HG03342 (cell line): ENCODE results near the gene KCTD5.

Experiments
- ATAC-seq: cut with Tn5 transposase; IDR thresholded peaks from one replicate; pipeline ENCODE4 v1.9.1; 2021; ENCODE audit warnings: mild to moderate bottlenecking, moderate library complexity; ENCODE audit not compliant: unreplicated experiment

Gene KCTD5

DNA sequence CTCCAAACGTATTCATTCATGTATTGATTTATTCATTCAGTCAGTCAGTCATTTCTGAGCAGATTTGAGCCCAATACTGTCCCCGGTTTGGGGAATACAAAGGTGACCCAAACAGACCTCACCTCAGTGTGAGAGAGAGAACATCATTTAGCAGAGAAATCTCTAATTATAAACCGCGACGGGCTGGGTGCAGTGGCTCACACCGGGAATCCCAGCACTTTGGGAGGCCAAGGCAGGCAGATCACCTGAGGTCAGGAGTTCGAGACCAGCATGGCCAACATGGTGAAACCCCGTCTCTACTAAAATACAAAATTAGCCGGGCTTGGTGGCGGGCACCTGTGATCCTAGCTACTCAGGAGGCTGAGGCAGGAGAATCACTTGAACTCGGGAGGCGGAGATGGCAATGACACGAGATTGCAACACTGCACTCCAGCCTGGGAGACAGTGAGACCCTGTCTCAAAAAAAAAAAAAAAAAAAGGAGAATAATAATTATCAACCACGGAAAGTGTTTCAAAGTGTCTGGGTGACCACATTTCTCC is 39.4 kb downstream of the KCTD5 start:
- ATAC-seq = peak; percentile 2

DNA sequence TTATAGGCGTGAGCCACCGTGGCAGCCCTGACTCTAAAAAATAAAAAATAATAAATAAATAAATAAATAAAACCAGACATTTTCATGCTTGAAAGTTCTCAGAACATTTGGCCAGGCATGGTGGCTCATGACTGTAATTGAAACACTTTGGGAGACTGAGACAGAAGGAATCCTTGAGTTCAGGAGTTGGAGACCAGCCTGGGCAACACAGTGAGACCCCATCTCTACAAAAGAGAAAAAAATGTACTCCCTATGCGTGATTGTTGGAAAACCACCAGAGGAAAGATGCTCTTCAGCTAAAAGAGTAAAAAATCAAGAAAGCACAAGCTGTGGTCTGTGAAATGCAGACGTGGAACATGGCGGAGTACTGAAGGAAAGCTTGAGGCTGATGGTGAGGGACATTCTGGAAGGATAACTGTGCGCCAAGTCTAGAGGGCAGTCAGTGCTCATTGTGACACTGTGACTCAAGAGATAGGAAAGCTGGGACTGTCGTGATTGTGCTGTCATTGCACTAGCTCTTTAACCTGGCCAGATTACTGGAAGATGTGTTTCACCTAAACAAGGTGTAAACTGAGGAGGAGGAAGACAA is 41.9 kb downstream of the KCTD5 start:
- no peak for ATAC-seq

DNA sequence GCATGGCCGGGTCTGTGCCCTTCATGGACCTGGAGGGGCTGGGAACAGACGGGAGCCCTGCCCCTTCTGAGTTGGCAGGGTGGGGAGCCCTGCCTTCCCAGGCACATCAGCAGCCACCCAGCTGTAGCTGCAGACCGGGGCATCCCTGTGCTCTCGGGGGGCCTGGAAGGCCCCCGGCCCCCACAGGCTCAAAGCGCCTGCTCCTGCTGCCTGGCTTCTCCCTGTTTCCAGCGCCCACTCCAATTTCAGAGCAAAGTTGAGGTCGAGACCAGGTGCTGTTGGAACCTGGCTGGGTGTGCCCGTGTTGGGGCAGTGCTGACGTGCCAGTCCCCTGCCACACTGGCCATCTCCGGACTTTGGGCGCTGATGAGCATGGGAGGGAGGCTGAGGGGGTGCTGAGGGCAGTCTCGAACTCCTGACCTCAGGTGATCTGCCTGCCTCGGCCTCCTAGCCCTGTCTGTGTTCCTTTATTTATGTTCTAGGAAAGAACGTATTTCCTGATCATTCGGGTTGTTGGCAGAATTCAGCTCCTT is 42.6 kb downstream of the KCTD5 start:
- ATAC-seq = no peak

DNA sequence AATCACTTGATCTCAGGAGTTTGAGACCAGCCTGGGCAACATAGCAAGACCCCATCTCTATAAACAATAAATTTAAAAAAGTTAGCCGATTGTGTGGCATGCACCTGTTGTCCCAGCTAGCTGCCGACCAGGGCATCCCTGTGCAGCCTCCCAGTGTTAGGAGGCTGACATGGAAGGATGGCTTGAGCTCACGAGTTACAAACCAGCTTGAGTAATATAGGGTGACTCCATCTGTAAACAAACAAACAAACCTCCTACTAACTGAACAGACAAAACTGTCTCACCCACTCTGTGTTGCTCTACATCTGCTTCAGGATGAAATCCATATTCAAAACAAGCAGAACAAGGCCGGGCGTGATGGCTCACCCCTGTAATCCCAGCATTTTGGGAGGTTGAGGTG is 44.6 kb downstream of the KCTD5 start:
- ATAC-seq = no peak

DNA sequence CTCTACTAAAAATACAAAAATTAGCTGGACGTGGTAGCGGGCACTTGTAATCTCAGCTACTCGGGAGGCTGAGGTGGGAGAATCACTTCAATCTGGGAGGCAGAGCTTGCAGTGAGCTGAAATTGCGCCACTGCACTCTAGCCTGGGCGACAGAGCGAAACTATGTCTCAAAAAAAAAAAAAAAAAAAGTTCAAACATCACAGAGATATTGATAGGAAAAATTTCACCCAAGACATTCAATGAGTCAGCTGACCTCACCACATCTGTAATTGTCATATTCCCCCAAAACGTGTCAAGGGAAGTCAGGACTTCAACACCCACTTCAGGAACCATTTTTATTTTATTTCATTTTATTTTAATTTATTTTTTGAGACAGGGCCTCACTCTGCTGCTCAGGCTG is 45.7 kb downstream of the KCTD5 start:
- no peak for ATAC-seq

DNA sequence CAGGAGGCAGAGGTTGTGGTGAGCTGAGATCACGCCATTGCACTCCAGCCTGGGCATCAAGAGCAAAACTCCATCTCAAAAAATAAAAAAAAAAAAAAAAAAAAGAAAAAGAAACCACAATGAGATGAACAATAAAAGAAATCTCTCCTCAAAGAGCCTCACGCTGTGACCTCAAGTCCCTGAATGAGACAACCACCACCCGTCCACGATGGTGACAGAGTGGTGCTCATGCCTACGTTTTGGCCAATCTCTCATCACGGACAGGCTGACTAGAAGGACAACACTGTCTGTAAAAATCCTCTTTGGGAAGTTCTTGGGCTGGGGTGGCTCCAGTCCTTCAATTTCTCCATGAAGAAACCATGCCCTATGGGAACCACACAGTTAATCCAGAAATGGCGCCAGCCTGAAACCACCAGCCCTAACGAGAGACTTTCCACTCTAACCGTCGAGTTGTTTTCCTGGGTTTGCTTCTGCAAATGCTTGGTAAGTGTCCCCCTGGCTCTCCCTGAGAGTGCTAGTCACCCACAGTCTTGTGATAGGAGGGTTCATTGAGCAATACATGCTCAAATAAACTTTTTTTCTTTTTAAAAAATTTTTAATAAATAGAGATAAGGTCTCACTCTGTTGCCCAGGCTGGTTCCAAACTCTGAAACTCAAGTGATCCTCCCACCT is 52.7 kb downstream of the KCTD5 start:
- no peak for ATAC-seq

DNA sequence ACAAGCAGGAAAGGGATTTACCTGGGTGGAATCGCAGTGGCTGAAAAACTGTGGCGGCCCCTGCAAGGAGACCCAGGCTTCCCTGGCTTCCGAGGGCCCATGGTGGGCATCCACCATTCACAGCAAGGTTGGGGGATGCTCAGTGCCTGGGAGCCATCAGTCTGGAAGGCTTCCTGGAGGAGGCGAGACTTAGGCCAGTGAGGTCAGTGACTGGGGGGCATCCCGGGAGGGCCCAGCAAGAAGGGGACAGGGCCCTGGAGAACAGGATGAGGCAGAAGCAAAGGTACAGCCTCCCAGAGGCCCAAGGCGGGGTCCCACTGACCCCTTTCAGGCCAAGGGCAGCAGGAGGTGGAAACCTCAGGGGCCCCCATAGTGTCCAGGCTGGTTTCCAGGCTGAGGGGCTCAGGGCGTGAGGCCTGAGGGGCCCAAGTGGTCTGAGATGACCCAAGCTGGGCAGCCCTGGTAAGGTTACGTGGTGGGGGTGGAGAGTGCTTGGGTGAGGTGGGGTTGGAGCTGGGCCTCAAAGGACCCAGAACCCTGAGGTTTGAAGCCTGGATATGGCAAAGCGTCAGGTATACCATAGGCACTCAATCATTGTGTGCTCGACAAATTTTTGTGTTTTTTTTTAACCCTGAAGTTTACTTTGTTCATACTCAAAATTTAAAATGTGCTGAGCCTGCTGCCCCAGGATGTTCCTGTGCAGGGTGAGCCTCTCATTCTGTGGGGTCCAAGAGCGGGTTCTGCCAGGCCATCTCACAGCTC is 54.3 kb downstream of the KCTD5 start:
- ATAC-seq = no peak

DNA sequence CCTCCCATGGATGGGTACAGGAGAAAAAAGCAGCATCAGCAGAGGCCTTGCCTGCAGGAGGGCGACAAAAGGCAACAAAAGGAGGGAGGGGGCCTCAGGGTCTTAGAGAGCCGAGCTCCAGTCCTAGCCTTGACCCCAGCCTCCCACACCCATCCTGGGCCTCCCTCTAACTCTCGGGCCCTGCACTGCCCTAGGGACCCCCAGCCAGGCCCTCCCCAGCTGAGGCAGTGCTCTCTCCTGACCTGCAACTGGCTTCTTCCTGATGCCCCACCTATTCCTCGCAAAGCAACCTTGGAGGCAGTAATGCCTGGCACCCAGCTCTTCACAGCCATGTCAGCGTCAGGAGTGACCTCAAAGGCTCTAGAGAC is 54.9 kb downstream of the KCTD5 start:
- ATAC-seq = no peak

DNA sequence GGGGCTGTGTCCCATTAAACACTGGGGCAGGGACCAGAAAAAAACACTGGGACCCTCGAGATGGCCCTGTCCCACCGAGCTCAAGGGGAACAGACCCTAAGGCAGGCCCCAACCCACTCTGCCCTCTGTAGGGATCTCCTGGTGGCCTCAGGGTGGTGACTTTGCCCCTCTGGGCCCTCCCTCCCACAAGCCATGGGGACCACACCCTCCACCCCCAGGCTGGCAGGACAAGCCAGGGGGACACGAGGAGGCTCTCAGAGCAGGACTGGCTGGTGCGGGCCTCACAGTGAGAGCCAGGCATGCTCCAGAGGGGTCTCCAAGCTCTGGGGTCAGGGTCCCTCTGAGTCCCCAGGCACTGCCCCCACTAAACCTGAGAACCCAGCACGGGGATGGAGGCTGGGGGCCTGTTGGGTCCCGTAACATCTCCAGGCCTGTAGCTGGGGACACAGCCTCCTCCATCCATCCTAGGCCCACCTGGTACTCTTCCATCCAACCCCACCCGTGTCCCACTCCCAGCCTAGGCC is 55.6 kb downstream of the KCTD5 start:
- ATAC-seq = no peak

DNA sequence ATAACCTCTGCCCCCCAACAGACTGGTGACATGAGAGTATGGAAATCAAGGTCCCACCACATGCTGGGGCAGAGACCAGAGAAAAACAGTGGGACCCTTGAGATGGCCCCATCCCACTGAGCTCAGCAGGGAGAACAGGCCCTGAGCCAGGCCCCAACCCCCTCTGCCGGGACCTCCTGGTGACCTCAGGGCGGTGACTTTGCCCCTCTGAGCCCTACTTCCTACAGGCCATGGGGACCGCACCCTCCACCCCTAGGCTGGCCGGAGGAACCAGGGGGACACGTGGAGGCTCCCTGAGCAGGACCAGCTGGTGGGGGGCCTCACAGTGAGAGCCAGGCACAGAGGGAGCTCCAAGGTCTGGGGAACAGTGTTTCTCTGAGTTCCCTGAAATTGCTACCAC is 56.3 kb downstream of the KCTD5 start:
- ATAC-seq = no peak

DNA sequence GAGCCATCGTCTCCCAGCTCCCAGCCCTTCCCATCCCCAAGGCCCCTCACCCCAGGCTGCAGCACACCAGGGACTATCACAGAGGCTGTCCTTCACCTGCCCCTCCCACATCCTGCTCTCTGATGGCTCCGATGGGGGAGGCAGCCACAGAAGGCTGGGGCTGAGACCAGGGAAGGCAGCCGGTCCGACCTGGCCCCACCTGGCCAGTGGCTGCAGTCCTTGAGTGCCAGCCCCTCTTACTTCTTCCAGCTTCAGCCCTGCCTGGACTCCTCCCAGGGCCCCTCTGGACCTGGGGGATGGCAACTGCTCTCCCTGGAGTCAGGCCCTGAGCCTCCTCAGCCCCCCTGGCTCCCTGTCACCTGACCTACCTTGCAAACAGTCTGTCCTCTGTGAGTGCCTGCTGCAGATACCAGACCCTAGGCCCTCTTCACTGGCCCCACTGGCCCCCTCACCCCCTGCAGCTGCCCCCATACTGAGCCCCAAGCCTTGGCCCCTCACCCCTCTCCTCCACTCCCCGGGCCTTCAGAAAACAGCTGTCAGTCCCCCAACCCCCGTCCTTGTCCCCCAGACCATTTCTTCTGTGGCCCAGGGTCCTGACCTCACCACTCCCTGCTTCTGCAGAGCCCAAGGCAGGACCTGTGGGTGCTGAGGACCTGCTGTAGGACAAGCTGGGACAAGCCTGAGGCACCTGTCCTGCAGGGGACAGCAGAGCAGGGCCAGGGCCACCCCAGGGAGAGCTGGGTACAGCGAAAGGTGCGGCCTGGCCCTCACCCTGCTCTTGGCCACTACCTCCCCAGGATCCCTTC is 57.5 kb downstream of the KCTD5 start:
- no peak for ATAC-seq

DNA sequence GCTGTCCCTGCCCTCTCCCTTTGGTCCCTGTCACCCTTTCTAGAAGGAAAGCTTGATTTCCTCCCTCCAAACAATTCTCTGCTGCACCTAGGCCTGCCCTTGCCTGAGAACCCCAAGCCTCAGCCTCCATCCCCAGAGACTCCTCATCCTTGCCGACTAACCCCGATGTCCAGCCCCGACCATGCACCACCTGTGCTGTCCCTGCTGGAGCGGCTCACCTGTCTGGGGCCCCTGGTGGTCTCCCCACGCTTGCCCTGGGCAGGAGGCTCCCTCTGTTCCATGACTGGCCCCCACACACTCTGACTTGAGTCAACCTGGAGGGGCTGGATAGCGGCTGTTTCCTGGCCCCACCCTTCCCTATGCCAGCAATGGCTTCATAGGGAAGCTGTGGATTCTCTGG is 58.2 kb downstream of the KCTD5 start:
- no peak for ATAC-seq

DNA sequence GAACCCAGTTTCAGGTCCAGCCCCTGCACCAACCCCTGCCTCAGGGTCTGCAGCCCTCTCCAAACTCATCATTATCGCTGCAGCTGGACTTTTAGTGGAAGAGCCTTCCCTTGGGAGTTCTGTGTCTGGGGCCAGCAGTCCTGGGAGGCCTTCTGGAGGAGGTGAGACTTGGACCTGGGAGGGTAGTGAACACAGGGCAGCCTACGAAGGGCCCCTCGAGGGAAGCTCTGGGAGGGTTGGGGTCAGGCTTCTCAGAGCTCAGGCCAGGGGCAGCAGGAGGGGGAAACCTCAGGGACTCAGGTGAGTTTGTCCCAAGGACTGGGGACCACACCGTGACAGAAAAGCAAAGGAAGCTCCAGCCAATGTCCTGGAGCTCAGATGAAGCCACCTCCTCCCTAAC is 58.8 kb downstream of the KCTD5 start:
- no peak for ATAC-seq

DNA sequence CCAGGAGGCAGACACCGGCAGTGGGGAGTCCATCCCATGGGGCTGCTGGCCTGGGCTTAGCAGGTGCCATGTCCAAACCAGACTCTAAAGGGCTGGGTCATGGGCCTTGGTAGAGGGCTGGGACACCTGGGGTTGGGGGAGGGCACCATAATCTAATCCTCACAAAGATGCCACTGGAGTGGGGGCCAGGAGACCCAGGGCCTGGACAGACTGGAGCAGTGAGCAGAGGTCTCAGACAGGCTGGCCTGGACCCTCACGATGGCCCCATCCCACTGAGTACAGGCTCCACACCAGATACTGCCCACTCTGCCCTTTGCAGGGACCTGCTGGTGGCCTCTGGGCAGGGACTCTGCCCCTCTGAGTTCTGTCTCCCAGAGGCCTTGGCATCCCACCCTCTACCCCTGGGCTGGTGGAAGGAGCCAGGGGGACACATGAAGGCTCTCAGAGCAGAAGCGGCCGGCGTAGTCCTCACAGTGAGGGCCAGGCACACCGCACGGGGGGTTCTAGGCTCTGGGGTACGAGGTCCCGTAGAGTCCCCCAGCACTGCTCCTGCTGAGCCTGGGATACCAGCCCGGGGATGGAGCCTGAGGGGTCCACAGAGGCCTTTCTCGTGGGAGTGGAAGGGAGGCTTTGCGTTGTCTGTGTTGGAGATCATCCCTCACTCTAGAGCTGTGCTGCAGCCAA is 60.1 kb downstream of the KCTD5 start:
- no peak for ATAC-seq

DNA sequence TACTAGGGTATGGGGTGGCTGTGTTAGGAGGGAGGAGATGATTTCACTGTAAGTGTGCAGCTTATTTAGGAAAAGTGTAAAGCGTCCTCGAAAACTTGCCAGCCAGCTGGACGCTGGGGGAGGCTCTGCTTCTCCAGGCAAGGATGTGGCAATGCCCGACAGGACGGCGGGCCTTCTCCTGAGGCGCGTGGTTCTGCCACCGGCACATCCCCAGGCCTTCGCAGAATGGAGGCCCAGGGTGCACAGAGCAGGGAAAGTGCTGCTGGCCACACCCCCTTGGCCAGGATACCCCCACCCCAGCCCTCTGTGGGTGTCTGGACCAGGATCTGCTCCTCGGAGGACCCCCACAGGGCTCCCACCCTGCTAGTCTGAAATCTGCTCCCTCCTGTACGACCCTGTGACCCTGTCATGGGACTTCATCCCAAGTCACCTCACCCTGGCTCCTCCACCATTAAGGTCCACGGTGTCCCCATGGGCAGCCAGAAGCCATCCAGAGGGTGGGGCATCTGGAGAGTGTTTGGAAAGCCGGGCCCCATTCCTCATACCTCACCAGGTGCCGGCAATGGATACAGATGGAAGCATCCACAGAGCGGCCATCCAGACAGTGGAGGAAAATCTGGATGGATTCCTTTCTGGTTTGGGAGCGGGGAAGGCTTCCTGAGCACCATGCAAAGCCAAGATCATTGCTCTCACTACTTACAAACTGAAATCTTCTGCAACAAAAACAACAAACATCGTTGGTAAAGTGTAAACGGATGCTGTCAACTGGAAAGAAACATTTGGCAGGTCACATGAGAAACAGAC is 60.9 kb downstream of the KCTD5 start:
- no peak for ATAC-seq

DNA sequence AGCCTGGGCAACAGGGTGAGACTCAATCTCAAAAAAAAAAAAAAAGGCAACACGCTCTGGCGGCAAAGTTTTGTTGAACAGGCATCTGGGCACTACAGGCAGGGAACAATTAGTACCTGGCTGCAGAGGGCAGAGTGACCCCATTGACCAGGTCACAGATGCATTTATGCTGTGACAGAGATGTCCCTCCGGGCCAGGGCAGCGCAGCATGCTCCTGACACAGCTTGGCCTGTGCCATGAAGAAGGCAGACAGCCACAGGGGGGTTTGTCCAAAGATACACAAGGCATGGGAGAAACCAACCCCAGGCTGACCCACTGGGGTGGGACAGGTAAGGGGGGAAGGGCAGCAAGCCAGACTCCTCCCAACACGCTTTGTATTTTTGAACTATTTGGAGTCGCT is 62.4 kb downstream of the KCTD5 start:
- no peak for ATAC-seq

DNA sequence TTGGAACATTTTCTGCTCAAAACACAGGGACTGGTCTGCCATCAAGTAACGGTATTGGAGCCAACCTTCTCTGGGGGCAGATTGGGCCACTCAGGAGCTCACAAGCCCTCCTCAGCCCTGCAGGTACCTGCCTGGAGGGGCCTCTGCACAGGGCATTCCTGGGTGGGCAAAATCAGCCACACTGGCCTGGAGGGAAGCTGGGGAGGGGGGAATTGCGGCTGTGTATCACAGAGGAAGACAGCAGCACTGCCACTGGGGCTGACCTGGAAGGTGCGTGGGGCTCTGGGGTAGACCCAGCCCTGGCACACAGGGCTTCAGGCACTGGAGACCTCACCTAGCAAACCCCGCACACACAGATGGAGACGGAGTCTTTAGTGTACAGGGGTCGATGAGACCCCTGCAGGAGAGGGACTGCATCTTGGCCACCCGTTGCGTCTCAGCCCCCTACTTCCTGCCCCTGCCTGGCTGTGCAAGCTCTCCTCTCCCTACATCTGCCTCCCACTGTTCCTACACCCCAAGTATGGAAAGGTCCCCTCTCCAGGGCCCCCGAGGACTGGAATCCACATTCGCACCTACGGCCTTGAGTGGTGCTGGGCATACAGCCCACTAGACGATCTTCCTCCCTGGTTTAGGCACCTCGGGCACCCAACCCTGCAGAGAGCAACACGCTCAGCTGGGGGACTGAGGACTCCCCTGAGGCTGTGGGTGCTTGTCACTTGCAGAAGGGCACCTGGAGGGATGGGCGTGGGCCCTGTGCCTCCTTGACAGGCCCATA is 63.0 kb downstream of the KCTD5 start:
- no peak for ATAC-seq

DNA sequence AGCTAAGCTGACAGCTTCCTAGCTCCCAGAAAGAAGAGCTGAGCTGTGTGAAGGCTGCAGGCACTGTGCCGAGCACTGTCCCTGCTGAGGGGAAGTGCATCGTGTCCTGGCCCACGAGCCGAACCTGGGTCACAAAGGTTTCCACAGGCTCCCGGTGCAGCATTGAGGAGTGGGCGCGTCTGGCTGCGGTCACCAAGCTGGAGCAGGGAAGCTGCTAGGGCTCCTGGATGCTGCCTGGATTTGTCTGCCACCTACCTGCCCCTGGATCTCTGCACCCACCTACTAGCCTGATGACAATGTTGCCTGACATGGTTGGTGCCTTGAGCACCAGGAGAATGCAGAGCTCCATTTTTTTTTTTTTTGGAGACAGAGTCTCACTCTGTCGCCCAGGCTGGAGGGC is 63.6 kb downstream of the KCTD5 start:
- no peak for ATAC-seq
